GM19468 (cell line): Measurements from ENCODE around the gene CLK4.

Experiments
- ATAC-seq: cut with Tn5 transposase; IDR thresholded peaks from one replicate; pipeline ENCODE4 v1.9.1; 2021; ENCODE audit warnings: mild to moderate bottlenecking, moderate library complexity, moderate number of reproducible peaks; ENCODE audit not compliant: unreplicated experiment; ENCODE audit errors: extremely low read depth

Gene CLK4

DNA sequence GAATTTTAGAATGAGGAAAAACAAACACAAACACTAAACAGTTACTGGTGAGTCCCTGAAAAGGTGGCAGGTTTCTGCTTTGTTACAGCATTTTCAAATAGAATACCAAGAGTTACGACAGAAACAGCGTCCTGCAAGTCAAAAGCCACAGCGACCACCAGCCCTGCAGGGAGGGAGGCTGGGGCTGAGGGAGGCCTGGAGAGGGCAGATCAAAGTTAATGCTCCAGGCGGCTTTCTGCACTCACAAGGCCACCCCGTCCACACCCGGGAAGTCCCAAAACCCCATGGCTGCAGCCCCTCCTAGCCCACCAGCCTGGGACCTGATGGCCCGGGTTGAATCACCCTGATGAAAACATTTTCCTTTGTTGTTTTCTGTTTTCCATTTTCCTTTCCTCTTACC is 65.9 kb downstream of the CLK4 start:
- no peak for ATAC-seq

DNA sequence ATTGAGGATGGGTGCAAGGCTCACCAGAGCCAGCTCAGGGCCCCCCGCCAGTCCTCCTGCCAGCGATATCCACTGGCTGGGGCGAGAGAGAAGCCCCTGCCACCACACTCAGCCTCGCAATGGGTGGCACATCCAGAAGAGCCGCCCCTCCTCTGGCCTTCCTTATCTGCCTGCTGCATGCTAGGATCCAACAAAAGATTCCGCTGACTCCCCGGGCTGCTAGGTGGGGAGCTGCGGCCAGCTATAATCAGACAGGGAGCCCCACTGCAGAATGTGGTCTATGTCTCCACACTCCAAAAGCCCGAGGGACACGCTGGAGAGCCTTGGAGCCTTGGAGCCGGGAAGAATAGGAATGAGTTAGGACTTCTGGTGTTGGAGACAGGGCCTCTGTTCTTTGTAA is 69.4 kb downstream of the CLK4 start:
- ATAC-seq, result no peak

DNA sequence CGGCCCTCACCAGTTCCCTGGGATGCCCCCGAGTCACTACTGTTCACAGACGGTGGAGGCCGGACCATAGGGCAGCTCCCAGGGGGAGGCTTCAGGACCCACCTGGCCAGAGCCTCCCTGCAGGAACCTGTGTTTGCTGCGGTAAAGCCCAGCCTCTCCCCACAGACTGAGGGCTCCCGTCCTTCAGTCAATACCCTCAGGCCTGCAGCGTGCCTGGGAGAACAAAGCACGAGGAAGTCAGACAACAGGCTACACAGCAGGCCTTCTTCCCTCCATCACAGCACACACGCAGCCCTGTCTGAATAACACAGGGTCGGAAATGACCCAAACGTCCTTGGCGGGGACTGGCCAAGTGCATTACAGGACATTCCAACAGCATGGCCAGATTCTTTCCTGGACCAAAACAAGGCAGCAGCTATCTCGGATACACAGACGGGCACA is 71.1 kb downstream of the CLK4 start:
- no peak for ATAC-seq

DNA sequence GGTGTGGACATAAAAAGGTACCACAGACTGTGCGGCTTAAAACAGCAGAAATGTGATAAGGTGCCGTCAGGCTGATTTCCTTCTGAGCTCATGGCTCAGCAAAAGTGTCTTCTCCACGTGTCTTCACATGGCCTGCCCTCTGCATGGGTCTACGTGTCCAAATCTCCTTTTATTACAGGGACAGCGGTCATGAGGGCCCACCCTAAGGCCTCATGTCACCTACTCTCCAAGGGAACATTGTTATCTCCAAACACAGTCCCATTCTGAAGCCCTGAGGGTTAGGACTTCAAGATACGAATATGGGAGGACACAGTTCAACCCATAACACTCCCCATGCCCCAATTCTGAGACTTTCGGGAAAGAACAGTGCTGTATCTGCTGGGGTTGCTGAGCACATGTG is 71.8 kb downstream of the CLK4 start:
- ATAC-seq, result no peak

DNA sequence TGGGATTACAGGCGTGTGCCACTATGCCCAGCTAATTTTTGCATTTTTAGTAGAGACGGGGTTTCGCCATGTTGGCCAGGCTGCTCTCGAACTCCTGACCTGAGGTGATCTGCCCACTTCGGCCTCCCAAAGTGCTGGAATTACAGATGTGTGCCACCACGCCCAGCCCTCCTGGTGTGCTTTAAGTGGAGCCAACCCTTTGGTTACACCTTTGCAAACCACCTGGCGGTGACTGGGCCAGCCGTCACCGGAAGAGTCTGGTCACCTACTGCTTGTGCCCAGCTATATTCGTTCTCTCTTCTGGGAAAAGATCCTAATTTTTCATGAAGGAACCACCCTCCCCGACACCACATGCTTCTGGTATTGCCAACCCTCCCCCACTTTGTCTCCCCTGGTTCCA is 72.5 kb downstream of the CLK4 start:
- no peak for ATAC-seq

DNA sequence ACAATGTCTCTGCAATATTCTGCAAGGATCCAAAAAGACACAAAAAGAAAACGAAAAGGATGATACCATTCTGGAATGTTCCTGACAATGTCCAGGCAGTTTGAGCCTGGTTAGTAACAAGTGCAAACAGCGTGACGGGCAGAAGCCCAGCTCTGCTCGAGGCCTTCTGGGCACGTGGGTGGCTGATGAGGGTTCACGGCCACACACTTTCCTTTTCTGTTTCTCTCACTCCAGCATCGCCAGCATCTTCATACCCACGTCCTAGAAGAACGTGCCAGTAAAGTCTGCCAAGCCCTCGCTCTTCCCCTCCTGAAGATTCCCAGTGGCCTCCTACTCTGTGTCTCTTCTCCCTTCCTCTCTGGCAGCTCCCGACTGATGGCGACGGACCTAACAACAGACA is 73.3 kb downstream of the CLK4 start:
- ATAC-seq, result no peak
